GM18870 (cell line): ENCODE results near the gene HSPA1B.
"Not testable (repeated sequence)": the region's sequence is repeated elsewhere in the genome, so short reads cannot be mapped to it uniquely, and the experiment has no call there.

ENCODE experiments used
- ATAC-seq: cut with Tn5 transposase; IDR thresholded peaks from one replicate; pipeline ENCODE4 v1.9.1; 2021; ENCODE audit warnings: moderate library complexity; ENCODE audit not compliant: unreplicated experiment

HSPA1B gene

DNA sequence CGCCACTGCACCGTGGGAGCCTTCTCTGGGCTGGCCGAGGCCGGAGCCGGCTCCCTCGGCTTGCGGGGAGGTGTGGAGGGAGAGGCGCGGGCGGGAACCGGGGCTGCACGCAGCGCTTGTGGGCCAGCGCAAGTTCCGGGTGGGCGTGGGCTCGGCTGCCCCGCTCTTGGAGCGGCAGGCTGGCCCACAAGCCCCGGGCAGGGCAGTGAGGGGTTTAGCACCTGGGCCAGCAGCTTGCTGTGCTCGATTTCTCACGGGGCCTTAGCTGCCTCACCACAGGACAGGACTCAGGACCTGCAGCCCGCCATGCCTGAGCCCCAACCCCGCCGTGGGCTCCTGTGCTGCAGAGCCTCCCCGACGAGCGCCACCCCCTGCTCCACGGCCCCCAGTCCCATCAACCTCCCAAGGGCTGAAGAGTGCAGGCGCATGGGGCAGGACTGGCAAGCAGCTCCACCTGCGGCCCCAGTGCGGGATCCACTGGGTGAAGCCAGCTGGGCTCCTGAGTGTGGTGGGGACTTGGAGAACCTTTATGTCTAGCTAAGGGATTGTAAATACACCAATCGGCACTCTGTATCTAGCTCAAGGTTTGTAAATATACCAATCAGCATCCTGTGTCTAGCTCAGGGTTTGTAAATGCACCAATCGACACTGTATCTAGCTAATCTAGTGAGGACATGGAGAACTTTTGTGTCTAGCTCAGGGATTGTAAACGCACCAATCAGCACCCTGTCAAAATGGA is 24.6 kb downstream of the HSPA1B start:
- ATAC-seq, result not testable (repeated sequence)

DNA sequence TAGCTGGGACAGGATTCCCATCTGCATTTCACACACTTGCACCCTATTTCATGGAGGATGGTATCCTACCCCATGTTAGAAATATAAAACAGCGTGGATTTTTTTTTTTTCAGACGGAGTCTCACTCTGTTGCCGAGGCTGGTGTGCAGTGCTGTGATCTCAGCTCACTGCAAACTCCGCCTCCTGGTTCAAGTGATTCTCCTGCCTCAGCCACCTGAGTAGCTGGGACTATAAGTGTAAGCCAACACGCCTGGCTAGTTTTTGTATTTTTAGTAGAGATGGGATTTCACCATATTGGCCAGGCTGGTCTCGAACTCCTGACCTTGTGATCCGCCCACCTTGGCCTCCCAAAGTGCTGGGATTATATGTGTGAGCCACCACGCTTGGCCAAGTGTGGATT is 30.2 kb downstream of the HSPA1B start:
- ATAC-seq, result not testable (repeated sequence)

DNA sequence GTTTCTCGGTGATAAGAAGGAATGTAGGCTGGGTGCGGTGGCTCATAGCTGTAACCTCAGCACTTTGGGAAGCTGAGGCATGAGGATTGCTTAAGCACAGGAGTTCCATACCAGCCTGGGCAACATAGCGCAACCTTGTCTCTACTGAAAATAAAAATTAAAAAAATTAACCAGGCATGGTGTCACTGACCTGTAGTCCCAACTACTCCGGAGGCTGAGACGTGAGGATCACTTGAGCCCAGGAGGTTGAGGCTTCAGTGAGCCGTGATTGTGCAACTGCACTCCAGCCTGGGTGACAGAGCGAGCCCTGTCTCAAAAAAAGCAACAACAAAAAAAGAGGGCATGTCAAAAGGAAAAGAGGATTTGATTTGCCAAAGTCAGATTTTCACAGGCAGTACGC is 31.2 kb downstream of the HSPA1B start:
- no peak for ATAC-seq

DNA sequence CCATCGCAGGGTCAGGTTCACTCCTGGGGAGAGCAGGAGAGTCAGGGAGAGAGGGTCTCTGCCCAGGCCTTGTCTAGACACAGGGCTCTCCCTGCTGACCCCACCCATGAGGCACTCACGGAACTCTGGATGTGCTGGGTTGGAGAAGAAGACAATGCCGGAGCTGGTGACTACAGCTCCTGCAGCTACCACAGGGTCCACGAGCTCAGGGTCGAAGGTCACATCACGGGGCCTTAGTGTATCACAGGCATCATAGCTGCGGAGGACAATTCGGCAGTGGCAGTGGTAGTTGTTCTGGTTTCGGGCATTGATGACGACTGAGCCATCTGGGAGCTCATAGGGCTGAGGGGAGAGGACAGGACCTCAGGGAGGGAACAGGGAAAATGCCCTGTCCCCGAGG is 32.4 kb downstream of the HSPA1B start:
- no peak for ATAC-seq

DNA sequence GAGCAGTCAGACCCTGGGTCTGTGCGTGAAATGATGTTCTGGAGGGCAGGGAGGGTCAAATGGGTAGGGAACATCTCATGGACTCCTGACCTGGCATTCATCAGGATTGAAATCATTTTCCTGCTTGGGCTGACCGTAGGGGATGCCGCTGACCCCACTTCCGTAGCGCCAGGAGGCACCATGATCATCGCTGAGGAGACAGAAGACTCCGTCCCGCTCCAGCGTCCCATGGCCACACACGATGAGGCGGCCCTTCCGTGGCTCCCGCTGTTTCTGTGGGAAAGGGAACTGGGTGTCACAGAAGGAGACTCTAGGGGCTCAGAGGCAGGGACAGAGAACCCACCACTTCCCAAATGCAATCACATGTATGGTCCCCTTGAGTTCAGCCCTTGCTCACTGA is 32.8 kb downstream of the HSPA1B start:
- ATAC-seq, result no peak

DNA sequence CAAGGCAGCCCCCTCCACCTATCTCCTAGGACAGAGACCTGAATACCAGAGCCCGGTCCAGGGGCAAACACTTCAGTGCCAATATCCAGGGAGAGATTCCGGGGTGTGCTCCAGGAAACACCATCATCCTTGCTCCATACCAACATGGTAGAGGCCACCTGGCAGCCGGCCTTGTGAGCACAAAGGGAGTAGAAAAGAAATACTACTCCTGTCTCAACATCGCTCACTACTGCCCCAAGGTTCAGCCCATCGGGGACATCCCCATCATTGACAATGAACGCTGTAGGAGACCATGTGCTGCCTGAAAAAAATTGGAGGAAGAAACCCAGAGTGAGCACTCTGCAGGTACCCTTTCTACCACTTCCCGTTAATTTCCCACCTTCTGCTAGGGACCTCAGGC is 33.6 kb downstream of the HSPA1B start:
- no peak for ATAC-seq

DNA sequence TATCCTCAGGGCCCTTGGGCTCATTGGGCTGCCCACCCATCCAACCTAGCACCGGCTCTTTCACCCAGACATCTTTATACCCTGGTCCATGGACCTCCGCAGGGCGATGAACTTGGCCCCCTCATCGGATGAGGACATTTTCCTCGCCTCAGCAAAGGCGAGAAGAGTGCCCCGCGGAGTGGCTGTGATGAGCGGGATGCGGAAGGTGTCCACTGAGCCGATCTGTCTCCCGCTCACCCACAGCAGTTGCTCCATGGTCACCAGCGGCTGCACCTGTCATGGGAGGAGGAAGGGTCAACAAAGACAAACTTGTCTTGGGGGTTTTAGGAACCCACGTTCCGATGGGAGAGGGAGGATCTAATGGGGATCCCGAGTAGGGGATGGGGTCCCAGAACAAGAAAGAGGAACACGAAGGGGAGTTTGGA is 34.4 kb downstream of the HSPA1B start:
- ATAC-seq, result no peak

DNA sequence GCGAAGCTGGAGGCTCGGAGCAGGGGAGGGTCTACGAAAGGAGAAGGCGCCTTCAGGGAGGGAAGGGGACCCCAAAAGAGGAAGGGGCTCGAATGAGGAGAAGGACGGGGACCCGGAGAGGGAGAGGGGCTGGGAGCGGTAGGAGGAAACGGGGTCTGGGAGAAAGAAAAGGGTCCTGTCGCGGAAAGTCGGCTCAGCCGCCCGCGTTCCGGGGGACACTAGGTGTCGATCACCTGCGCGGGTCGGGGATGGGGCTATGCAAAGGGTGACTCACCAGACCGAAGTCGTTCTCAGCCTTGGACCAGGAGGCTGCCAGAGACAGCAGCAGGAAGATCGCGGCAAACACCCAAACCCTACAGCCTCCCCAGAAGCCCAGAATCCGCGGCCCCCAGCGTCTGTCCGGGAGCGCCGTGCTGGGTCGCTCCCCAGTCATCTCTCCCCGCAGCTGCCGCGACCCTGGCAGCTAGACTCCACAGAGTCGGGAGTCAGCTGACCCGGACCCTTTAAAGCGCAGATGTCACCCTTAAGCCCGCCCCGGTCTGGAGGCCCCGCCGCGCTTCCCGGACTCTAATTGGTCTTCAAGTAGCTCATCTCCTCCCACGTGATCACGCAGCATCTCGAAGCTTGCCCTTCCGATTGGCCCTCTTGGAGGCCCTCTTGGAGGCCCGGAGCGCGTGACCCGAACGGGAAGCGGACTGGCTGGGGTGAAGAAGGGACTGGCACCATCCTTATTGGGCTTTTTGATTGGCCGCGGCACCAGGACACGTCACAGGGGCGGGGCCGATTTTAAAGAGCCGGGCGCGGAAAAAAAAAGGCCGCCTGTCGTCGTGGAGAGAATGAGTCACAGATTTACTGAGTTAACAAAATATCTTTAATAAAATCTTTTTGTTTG is 35.1 kb downstream of the HSPA1B start, which contains the start of gene NEU1:
Gene NEU1, minus strand, starts transcription at position 478 of the 892 bp plus-strand sequence. Its CDS starts 45 bp downstream, at position 433.
- ATAC-seq, result peak; percentile 87

DNA sequence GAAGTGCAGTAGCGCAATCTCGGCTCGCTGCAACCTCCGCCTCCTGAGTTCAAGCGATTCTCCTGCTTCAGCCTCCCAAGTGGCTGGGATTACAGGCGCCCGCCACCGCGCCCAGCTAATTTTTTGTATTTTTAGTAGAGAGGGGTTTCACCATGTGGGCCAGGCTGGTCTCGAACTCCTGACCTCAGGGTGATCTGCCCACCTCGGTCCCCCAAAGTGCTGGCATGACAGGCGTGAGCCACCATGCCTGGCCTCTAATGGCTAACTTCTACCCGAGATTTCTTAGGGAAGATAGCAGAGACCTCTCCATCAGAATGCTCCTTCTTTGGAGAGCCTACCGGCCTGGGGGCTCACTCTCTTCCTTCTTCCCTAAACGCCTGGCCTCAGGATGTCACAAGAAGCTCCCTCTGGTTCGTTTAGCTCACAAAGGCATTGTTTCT is 36.6 kb downstream of the HSPA1B start:
- ATAC-seq, result not testable (repeated sequence)

DNA sequence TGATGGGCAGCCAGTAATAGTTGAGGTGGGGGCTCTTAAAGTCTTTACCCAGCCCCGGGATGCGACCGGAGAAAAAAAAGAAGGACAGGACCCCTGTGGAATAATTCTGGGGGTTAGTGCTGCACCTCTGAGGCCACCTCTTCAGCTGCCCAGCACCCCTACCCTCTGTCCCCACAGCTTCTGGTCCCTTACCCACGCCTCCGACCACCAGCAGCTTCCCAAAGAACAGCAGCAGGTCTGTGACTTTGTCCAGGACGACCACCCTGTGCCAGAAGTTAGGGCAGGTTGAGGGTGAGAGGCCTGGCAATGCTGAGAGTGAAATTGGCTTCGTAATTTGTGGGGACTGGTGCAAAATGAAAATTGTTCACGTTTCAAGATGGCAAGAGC is 37.3 kb downstream of the HSPA1B start:
- ATAC-seq, result no peak

DNA sequence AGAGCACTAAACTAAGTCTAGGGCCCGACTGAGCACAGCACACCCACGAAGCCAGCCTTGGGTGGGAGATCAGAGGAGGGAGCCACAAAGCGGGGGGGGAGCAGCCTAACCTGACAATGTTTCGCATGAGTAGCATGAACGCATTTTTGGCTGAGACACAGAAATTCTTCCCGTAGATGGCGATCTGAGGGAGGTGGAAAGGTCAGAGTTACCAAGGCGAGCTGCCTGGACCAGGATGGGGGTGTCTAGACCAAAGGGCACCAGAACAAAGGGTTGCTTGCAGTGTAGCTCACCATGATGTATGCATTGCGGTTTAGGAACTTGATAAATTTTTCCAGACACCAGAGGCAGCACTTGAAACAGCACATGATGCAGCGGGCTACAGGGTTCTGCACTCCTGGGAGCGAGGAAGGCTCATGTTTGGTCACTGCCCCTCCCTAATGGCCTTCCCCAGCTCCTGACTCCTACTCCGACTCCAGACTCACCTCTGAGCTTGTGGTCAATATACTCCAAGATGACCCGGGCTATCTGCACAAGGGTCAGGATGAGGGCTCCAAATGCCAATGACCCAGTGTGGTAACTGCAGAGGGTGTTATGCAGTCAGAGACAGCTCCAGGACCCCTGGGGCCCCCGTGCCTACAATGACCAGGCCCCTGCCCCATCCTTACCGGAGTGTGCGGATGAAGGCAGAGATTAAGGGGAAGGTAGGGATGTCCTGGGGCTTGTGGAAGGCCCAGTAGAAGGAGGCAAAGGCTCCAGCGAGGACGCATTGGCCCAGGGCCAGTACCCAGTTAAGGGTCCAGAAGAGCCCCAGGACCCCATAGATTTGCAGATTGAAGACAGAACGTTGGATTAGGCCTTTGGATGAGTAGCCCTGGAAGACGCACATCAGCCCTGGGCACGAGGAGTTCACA is 37.9 kb downstream of the HSPA1B start:
- no peak for ATAC-seq

DNA sequence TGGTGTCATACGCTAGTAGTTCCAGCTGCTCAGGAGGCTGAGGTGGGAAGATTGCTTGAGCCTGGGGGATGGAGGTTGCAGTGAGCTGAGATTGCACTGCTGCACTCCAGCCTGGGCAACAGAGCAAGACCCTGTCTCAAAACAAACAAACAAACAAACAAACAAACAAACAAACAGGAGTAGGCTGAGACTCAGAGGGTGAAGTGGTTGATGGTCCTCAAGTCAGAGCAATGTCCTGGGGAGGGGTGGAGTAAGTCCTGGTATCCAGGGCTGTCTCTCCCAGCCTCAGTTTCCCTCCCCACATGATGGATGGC is 41.1 kb downstream of the HSPA1B start:
- ATAC-seq, result not testable (repeated sequence)

DNA sequence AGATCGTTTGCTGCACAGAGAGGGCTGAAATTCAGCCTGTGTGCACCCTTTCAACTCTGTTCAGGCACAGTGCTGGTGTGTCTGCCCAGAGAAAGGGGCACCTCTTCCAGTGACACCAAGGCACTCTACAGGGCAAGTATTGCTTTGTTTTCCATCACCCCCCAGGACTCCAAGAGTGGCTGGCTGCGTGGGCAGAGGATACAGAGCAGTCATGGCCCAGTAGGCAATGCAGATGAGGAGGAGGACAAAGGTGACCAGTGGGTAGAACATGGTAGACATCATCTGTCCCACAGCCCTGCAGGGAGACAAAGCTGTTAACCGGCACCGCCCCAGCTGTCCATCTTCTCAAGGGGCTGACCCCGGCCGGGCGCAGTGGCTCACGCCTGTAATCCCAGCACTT is 41.8 kb downstream of the HSPA1B start:
- ATAC-seq, result no peak

DNA sequence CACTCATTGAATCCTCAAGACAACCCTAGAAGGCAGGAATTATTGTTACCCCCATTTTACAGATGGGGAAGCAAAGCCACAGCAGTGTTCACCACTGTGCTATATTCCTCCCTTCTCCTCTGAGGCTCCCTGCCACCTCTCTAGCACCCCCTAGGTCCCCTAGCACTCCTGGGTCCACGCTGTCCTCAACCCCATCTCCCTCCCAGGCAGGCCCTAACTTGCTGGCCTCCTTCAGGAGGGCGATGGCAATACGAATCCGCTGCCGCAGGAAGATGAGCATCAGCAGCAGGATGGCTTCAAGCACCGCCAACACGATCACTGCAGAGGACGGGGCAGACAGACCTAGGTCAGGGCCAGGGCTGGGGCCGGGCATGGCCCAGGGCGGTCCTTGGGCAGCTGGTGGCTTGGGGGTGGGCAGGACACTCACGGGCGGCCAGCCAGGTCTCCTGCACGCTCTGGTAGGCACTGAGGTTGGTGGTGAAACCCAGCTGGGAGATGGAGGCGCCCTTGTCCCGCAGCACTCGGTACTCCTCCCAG is 42.9 kb downstream of the HSPA1B start:
- no peak for ATAC-seq

DNA sequence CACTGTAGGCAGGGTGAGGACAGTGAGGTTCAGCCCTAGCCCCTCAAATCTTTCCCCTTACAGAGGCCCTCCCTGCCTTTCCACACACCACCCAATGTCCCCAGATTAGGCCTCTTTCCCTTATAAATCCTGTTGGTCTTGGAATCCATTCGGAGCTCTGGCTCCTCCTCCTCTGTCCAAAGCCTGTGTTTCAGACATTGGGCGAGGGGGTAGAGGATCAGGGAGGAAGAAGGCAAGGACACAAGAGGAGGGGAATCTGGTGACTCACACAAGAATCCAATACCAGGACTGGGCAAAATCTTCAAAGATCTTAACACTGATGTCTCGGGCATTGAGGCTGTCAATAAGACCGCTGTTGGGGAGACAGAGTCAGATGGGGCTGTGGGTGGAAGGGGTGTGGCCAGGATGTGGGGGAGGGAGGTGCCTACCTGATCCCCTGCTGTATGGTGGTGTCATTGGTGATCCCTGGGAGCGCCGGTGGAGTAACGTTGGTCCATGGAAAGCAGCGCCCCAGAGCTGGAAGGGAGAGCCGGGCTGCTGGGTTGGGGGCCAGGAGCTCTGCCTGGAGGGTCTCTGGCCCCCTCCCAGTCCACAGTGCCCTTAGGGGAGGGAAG is 43.6 kb downstream of the HSPA1B start:
- ATAC-seq, result no peak

DNA sequence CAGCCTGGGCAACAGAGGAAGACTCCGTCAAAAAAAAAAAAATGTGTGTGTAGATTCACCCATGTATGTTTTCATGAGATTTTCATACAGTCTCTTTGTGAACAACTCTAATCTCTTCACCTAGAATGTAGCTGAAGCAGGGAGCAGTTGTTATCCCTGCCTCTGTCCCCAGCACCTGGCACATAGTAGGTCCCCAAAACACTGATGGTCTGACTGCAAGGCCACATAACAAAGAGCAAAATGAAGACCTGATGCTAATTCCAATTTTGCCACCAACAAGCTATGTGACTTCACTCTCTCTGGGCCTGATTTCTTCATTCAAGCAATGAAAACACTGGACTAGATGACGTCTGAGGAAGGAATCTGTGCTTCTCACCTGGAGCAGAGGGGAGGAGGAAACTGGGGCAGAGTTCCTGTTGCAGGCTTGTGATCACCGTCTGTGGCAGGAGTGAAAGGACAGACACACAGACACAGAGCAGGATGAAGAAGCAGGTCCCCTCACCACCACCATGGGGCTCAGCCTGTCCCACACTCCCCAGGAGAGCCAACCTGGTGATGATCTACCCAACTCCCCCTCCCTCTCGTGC is 46.6 kb downstream of the HSPA1B start:
- ATAC-seq, result no peak

DNA sequence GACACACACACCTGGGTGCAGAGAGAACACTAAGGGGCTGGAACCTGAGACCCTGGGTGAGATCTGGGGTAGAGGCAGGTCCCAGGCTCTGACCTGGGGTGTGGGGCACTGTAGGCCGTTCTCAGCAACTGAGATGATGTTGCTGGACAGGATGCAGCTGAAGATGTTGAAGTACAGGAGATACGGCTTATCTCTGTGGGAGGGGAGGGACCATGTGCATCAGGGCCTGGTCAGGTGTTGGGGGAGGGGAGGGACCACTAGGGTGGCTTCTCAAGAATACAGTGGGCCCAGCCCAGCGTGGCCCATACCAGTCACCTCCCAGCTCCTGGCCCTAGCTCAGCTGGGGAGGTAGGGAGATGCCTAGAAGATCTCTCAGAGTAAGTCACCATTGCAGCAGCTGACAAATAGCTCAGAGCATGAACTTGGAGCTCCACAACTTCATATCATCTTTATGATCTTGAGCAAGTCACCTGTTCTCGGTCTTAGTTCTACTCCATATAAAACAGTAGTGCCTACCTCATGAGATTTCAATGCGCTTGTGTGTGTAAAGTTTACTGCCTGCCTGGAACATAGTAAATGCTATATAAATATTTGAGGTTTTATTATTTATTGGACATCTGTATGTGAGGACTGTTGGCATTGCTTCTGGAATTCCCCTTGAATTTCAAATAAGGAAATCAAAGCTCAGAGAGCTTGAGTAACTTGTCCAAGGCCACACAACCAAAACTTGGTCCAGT is 47.5 kb downstream of the HSPA1B start:
- ATAC-seq, result no peak

DNA sequence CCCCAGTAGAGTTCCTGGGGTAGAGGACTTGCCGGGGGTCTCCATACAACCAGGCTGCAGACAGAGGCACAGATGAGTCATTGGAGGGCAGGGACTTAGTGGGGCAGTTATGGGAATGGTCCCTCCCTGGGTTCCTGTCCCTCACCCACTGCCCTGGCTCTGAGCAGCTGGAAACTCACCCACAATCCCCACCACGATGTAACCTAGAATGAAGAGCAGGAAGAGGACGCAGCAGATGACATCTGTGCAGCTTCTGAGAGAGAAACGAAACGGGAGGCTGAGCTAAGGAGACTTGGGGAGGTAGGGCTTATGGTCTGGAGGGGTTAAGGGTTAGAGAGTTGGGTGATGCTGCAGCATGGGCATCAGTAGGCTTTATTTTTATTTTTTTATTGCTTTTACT is 48.3 kb downstream of the HSPA1B start:
- no peak for ATAC-seq

DNA sequence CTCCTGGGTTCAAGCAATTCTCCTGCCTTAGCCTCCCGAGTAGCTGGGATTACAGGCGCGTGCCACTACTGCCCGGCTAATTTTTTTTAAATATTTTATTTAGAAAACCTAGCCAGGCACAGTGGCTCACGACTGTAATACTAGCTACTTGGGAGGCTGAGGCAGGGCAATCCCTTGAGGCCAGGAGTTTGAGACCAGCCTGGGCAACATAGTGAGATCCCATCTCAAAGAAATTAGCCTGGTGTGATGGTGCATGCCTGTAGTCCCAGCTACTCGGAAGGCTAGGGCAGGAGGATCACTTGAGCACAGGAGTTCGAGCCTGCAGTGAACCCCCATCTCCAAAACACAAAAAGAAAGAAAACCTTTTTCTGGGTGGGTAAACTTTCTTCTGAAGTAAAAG is 48.8 kb downstream of the HSPA1B start:
- no peak for ATAC-seq
